Osteoblast (primary cell): ENCODE results near the gene GPATCH4. TPM values are rescaled to one million over a fixed set of nuclear protein-coding genes. Genes with fewer than 3 reads are reported as not detected.
"Not testable (repeated sequence)": the region's sequence is repeated elsewhere in the genome, so short reads cannot be mapped to it uniquely, and the experiment has no call there.

Experiments used
- DNase-seq: peaks from one replicate; pipeline ENCODE4 v3.0.0; 2011; ENCODE audit warnings: low spot score, mixed read lengths; ENCODE audit not compliant: insufficient read length; ENCODE audit errors: missing footprints
- H2AFZ ChIP-seq: 2 replicates; pipeline ENCODE4 v1.6.0; 2011; ENCODE audit warnings: mild to moderate bottlenecking, low read length
- H3K27ac ChIP-seq: 2 replicates; pipeline ENCODE4 v1.5.1; 2011; ENCODE audit warnings: mild to moderate bottlenecking, low read depth, low read length, moderate library complexity
- H3K27me3 ChIP-seq: 2 replicates; pipeline ENCODE4 v1.6.0; 2012; ENCODE audit warnings: mild to moderate bottlenecking, control low read depth, inconsistent platforms, low read length, moderate library complexity; ENCODE audit not compliant: insufficient read depth
- H3K36me3 ChIP-seq: 2 replicates; pipeline ENCODE4 v1.5.1; 2011; ENCODE audit warnings: mild to moderate bottlenecking, low read length, control low read depth, moderate library complexity; ENCODE audit not compliant: insufficient read depth
- H3K4me1 ChIP-seq: 2 replicates; pipeline ENCODE4 v1.5.1; 2011; ENCODE audit warnings: mild to moderate bottlenecking, low read length, control low read depth, moderate library complexity; ENCODE audit not compliant: insufficient read depth
- H3K4me2 ChIP-seq: 2 replicates; pipeline ENCODE4 v1.6.0; 2011; ENCODE audit warnings: mild to moderate bottlenecking, low read length; ENCODE audit not compliant: insufficient read depth
- H3K4me3 ChIP-seq: fragments of 200-600 bp; sonication (generic); 3 replicates; pipeline ENCODE4 v1.5.1; 2012; ENCODE audit warnings: mild to moderate bottlenecking, low read length, inconsistent platforms; ENCODE audit not compliant: insufficient read depth
- H3K79me2 ChIP-seq: 2 replicates; pipeline ENCODE4 v1.6.0; 2012; ENCODE audit warnings: mild to moderate bottlenecking, low read length, control low read depth, inconsistent platforms; ENCODE audit not compliant: insufficient read depth
- H3K9me3 ChIP-seq: 2 replicates; pipeline ENCODE4 v1.5.1; 2011; ENCODE audit warnings: low read depth, low read length, control low read depth
- H4K20me1 ChIP-seq: 2 replicates; pipeline ENCODE4 v1.6.0; 2012; ENCODE audit warnings: mild to moderate bottlenecking, low read length, control low read depth; ENCODE audit not compliant: insufficient read depth
- total RNA-seq: library from RNA; depleted of rRNA; stranded (reverse); fragments of >200 nt; gene quantifications from 2 replicates; pipeline ENCODE4 v1.2.3, GENCODE V29; 2012
- TF ChIP-seq, protein P1 (sequence below): IDR thresholded peaks from 2 replicates; pipeline ENCODE4 v1.5.1; 2011; ENCODE audit warnings: mild to moderate bottlenecking, low read depth, low read length, moderate library complexity; ENCODE audit errors: extremely low read depth

GPATCH4 gene
- total RNA-seq, 1 donor: 8.0 TPM

DNA sequence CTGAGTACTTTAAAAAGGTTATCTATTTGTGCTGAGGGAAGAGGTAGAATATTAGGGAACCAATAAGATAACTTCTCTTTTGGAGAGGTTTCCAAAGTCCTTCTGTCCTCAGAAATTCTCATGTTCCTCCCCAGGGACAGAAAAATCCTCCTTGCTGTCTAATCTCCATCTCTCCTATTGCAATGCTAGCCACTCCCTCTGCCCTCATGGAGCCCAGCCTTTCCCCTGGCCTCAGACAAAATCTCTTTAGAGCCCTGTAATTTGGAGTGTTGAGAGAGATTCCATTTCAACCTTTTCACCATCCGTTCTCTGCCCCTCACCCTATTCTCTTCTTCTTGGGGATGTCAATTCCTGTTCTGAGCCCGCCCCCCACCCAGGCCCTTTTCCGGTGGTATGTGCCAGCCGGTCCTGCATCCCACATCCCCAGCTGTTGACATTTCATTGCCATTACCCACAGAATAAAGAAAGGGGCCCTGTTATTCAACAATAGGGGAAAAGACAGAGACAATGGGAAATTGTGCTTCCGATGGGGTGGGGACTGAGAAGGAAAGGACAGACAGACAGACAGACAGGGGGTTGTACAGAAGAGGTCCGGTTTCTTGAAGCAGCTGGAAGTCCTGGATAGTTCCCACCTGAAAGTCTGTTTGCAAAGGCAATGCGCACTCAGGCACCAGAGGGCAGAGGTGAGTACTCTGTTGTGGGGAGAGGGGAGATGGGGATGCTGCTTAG, 17.7 kb upstream of the GPATCH4 start, which contains the start of gene HAPLN2:
Gene HAPLN2, plus strand, starts transcription at position 563 of the 729 bp plus-strand sequence. CDS start 4,076 bp downstream, outside the sequence.
- DNase-seq: no peak

DNA sequence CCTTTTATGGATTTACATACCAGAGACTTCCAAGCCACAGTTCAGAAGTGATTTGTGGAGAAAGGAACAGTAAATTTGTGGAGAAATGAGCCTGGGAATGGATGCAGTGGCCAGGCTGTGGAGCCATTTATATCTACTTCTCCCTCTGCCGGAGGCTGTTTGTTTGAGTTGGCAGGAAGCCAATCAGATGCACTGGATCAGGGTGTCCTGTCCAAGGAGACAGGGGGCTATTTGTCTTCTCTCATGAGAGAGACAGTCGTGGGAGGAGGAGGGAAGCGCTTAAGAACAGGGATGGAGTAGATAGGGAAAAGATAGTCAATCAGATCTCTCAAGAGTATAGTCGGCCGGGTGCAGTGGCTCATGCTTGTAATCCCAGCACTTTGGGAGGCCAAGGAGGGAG, 15.2 kb upstream of the GPATCH4 start:
- TF ChIP-seq, protein P1, sequence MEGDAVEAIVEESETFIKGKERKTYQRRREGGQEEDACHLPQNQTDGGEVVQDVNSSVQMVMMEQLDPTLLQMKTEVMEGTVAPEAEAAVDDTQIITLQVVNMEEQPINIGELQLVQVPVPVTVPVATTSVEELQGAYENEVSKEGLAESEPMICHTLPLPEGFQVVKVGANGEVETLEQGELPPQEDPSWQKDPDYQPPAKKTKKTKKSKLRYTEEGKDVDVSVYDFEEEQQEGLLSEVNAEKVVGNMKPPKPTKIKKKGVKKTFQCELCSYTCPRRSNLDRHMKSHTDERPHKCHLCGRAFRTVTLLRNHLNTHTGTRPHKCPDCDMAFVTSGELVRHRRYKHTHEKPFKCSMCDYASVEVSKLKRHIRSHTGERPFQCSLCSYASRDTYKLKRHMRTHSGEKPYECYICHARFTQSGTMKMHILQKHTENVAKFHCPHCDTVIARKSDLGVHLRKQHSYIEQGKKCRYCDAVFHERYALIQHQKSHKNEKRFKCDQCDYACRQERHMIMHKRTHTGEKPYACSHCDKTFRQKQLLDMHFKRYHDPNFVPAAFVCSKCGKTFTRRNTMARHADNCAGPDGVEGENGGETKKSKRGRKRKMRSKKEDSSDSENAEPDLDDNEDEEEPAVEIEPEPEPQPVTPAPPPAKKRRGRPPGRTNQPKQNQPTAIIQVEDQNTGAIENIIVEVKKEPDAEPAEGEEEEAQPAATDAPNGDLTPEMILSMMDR: no peak
- no peak overlapping the region for H3K27ac ChIP-seq
- DNase-seq: no peak
- no peaks in the 10 kb centered on the region for H3K9me3 ChIP-seq
- no peak overlapping the region for H2AFZ ChIP-seq
- H3K36me3 ChIP-seq: no peaks in the 10 kb centered on the region
- peaks cover 45% of the 10 kb centered on the region for H3K27me3 ChIP-seq
- H4K20me1 ChIP-seq: no peaks in the 10 kb centered on the region
- no peaks in the 10 kb centered on the region for H3K79me2 ChIP-seq
- peaks cover 8% of the 10 kb centered on the region for H3K4me1 ChIP-seq
- H3K4me2 ChIP-seq: peak overlapping the region; percentile 26
- H3K4me3 ChIP-seq: peak overlapping the region; percentile 6

More for the DNA sequence above, 17.7 kb upstream of the GPATCH4 start, which contains the start of gene HAPLN2:
- Histone ChIP-seq H3K27ac (no peak within 1 kb of the TSS), H3K9me3 (no peaks in the 10 kb centered on the region), H3K4me3 (no peak within 1 kb of the TSS), H3K36me3 (no peaks in the 10 kb centered on the region), H3K4me2 (no peak within 1 kb of the TSS), H4K20me1 (no peaks in the 10 kb centered on the region), H3K27me3 (peaks cover 49% of the 10 kb centered on the region), H3K79me2 (no peaks in the 10 kb centered on the region), H3K4me1 (peaks cover 8% of the 10 kb centered on the region), H2AFZ (no peak within 1 kb of the TSS)
- TF ChIP-seq, protein P1: peak; percentile 25

DNA sequence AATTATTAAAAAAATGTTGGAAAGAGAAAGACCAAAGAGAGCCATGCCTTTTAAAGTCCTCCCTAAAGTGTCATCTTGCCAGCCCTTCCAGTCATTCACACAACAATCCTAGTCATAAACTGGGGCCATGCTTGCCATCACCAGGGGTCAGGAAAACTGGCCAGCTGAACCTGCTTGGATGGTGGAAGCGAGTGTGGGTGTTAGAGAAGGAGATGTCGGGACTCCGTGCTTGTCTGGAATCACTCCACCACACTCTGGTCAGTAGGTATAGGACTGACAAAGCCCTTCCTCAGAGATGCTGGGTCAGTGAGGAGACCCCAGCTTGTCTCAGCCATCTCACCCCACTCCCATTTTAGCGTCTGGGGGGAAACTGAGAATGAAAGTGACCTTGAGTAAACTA, 14.7 kb upstream of the GPATCH4 start:
- peak overlapping the region; percentile 26 for H3K4me2 ChIP-seq
- TF ChIP-seq, protein P1: no peak
- H3K4me1 ChIP-seq: peaks cover 8% of the 10 kb centered on the region
- H3K9me3 ChIP-seq: no peaks in the 10 kb centered on the region
- no peak overlapping the region for H3K27ac ChIP-seq
- H4K20me1 ChIP-seq: no peaks in the 10 kb centered on the region
- peak overlapping the region; percentile 6 for H3K4me3 ChIP-seq
- H2AFZ ChIP-seq: no peak overlapping the region
- DNase-seq: no peak
- no peaks in the 10 kb centered on the region for H3K79me2 ChIP-seq
- no peaks in the 10 kb centered on the region for H3K36me3 ChIP-seq
- peaks cover 46% of the 10 kb centered on the region for H3K27me3 ChIP-seq

DNA sequence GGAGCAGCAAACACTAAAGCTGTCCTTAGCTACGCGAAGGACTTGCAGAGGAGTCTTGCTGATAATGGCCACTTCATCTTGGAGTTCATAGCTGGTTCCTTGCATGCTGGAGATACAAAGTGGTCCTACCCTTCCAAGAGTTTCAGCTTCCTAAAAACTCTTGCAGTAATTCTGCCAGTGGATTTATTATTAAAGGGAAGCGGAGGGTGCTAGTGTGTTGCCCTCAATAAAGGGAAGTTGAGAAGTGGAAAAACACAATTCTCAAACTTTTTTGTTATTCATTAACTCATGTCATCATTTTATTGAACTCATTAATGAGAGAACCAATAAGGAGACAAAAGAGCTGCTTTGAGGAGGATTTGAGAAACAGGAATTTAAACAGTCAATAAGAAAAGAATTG, 11.4 kb upstream of the GPATCH4 start:
- no peaks in the 10 kb centered on the region for H3K36me3 ChIP-seq
- no peaks in the 10 kb centered on the region for H3K9me3 ChIP-seq
- peaks cover 31% of the 10 kb centered on the region for H3K27me3 ChIP-seq
- H4K20me1 ChIP-seq: no peaks in the 10 kb centered on the region
- no peak overlapping the region for H3K4me3 ChIP-seq
- TF ChIP-seq, protein P1: no peak
- H3K4me2 ChIP-seq: no peak overlapping the region
- no peaks in the 10 kb centered on the region for H3K79me2 ChIP-seq
- no peak for DNase-seq
- H3K4me1 ChIP-seq: peaks cover 8% of the 10 kb centered on the region
- no peak overlapping the region for H2AFZ ChIP-seq
- H3K27ac ChIP-seq: no peak overlapping the region

DNA sequence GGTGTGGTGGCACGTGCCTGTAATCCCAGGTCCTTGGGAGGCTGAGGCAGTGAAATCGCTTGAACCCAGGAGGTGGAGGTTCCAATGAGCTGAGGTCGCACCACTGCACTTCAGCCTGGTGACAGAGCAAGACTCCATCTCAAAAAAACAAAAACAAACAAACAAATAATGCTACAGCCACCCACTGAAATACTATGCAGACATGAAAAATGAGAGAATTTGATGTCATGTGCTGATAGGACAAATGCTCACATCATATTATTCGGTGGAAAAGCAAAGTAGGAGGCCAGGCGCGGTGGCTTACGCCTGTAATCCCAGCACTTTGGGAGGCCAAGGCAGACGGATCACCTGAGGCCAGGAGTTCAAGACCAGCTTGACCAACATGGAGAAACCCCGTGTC, 8.8 kb upstream of the GPATCH4 start:
- DNase-seq, H4K20me1 ChIP-seq, H3K4me1 ChIP-seq, H3K4me2 ChIP-seq, H3K36me3 ChIP-seq, H3K9me3 ChIP-seq, H3K27ac ChIP-seq, H2AFZ ChIP-seq, H3K79me2 ChIP-seq, H3K4me3 ChIP-seq: not testable (repeated sequence)
- peaks cover 23% of the 10 kb centered on the region for H3K27me3 ChIP-seq
